ENCODE results near the gene RABGAP1L. TPM values are rescaled to one million over a fixed set of nuclear protein-coding genes. Genes with fewer than 3 reads are reported as not detected.
A peak's percentile ranks its signal among the peaks of the same experiment; 100 is the strongest.

Gene RABGAP1L
- total and polyA plus RNA-seq, 10 of the 15 experiments (the other 5 are each of a cell fraction or from before 2014, with no cell fraction given), result 5.8 to 194 (median 113) TPM

GRCh38 chr1:174999936-175000696 is 840.8 kb downstream of the RABGAP1L start, which contains the start of gene CACYBP (continued):
- TF ChIP-seq, protein P1, sequence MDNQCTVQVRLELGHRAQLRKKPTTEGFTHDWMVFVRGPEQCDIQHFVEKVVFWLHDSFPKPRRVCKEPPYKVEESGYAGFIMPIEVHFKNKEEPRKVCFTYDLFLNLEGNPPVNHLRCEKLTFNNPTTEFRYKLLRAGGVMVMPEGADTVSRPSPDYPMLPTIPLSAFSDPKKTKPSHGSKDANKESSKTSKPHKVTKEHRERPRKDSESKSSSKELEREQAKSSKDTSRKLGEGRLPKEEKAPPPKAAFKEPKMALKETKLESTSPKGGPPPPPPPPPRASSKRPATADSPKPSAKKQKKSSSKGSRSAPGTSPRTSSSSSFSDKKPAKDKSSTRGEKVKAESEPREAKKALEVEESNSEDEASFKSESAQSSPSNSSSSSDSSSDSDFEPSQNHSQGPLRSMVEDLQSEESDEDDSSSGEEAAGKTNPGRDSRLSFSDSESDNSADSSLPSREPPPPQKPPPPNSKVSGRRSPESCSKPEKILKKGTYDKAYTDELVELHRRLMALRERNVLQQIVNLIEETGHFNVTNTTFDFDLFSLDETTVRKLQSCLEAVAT (IDR thresholded peaks at IDR 0.05), result 0 out of 2 replicates have a peak, but pooled peaks have one; percentile 19
- TF ChIP-seq POLR2AphosphoS5 (IDR thresholded peaks at IDR 0.05; ENCODE audit: low read length) (no peak; the same call in 1 of the 2 replicates), CHD1 (IDR thresholded peaks at IDR 0.05; ENCODE audit: low read depth, low read length) (0 out of 2 replicates have a peak, but pooled peaks have one; percentile 71), BCLAF1 (IDR thresholded peaks at IDR 0.05) (no peak), RUNX3 (IDR thresholded peaks at IDR 0.05; ENCODE audit: low read length) (no peak; the same call in none of the 2 replicates), IKZF2 (IDR thresholded peaks at IDR 0.05) (peak; percentile 17 to 35; a peak in 2 of 4 replicates), KDM1A (IDR thresholded peaks at IDR 0.05; ENCODE audit: borderline replicate concordance) (no peak)

Measured in GM12878 (cell line).